IPS-15b (cell line): ENCODE data around the gene C1RL.

Experiments
- H3K27me3 ChIP-seq: one replicate; pipeline ENCODE4 v1.6.1; 2013; ENCODE audit warnings: low read length; ENCODE audit not compliant: control insufficient read depth, insufficient read depth
- H3K36me3 ChIP-seq: one replicate; pipeline ENCODE4 v1.6.1; 2013; ENCODE audit warnings: low read length; ENCODE audit not compliant: control insufficient read depth, insufficient read depth
- H3K4me1 ChIP-seq: one replicate; pipeline ENCODE4 v1.6.1; 2013; ENCODE audit warnings: mild to moderate bottlenecking, low read length; ENCODE audit not compliant: control insufficient read depth, insufficient read depth
- H3K4me3 ChIP-seq: one replicate; pipeline ENCODE4 v1.5.1; 2013; ENCODE audit warnings: low read depth, low read length
- H3K9ac ChIP-seq: one replicate; pipeline ENCODE4 v1.6.1; 2013; ENCODE audit warnings: low read depth, mild to moderate bottlenecking, low read length
- H3K9me3 ChIP-seq: one replicate; pipeline ENCODE4 v1.6.1; 2013; ENCODE audit warnings: mild to moderate bottlenecking, low read length; ENCODE audit not compliant: control insufficient read depth, insufficient read depth

Gene C1RL

DNA sequence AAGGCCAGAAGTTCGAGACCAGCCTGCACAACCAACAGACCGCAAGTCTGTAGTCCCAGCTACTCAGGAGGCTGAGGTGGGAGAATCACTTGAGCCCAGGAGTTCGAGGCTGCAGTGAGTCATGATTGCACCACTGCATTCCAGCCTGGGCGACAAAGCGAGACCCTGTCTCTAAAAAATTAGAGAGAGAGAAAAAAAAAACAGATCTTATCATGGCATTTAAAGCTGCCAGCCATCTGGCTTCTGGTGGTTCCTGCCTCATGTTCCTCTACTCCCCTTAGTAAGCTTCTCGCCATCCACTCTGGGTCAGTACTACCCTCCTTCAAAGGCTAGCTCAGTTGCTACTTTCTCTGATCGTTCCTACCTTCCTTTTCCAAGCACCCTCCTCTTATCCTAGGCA lies 37.2 kb upstream of the C1RL start:
- peaks cover 11% of the 10 kb centered on the region for H3K36me3 ChIP-seq
- no peaks in the 10 kb centered on the region for H3K27me3 ChIP-seq
- no peak overlapping the region for H3K4me3 ChIP-seq
- no peaks in the 10 kb centered on the region for H3K9me3 ChIP-seq
- H3K9ac ChIP-seq = no peak overlapping the region
- no peaks in the 10 kb centered on the region for H3K4me1 ChIP-seq

DNA sequence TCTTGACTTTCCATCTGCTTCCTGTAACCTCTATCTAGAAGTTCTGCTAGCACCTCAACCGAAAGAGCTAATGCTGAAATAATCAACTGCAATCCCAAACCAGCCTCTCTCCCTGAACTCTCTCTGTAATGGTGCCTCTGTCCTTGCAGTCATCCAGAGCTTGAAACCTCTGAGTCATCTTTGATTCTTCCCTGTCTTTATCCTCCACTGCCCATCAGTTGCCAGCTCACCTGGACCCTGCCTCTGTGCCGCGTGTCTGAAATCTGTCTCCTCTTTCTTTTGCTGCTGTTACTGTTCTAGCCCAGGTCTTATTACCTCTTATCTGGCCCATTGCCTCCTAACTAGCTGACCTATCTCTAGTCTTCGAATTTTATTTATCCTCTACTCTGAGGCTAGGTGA lies 36.7 kb upstream of the C1RL start:
- Histone ChIP-seq H3K36me3 (peaks cover 11% of the 10 kb centered on the region), H3K9me3 (no peaks in the 10 kb centered on the region), H3K4me1 (no peaks in the 10 kb centered on the region), H3K4me3 (no peak overlapping the region), H3K27me3 (no peaks in the 10 kb centered on the region), H3K9ac (no peak overlapping the region)

DNA sequence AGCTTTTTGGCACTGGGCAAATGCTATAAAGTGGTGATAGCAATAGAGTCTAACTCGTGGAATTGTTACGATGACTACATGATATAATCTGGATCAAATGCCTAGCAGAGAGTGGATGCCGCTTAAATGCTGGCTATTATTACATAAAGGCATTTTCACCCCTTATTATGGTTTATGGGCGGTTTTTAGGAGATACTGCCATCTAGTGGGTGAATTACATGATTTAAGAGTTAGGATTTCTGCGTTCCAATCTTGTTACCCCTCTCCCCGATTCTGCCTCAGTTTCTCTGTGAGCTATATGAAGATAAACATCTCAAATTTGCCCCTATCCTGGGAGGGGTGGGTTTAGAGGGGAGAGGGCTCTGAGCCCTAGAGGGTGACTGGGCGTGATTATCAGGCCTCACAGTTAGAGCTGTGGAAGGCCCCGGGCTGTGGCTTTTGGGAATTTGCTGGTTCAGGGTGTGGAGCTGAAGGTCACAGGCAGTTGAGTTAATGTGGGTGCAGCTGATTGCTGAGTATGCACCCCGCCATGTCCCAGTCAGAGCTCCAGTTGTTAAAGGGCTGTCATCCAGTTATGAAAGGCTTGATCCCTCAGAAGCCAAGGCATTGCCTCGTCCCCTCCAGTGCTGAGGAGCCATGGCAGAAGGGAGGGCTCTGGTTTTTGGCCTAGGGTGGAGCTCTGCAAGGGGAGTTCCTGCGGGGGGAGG lies 35.6 kb upstream of the C1RL start:
- no peaks in the 10 kb centered on the region for H3K27me3 ChIP-seq
- no peak overlapping the region for H3K9ac ChIP-seq
- no peak overlapping the region for H3K4me3 ChIP-seq
- peaks cover 6% of the 10 kb centered on the region for H3K36me3 ChIP-seq
- H3K4me1 ChIP-seq = no peaks in the 10 kb centered on the region
- no peaks in the 10 kb centered on the region for H3K9me3 ChIP-seq

DNA sequence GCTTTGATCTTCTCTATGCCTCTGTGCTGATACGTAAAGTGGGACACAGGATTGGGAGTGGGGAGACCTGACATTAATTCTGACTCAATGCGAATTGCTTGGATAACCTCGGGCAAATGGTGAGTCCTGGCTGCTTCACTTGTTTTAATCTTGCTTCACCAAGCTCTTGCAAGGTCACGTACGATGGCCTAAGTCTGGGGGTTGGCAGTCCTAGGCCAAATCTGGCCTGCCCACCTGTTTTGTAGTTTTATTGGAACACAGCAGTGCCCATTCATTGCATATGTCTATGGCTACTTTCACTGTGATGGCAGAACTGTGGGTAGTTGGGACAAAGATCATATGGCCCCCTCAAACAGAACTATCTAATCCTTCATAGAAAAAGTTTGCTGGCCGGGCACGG lies 34.5 kb upstream of the C1RL start:
- peaks cover 4% of the 10 kb centered on the region for H3K36me3 ChIP-seq
- no peak overlapping the region for H3K9ac ChIP-seq
- no peaks in the 10 kb centered on the region for H3K27me3 ChIP-seq
- H3K4me3 ChIP-seq = no peak overlapping the region
- no peaks in the 10 kb centered on the region for H3K4me1 ChIP-seq
- no peaks in the 10 kb centered on the region for H3K9me3 ChIP-seq

DNA sequence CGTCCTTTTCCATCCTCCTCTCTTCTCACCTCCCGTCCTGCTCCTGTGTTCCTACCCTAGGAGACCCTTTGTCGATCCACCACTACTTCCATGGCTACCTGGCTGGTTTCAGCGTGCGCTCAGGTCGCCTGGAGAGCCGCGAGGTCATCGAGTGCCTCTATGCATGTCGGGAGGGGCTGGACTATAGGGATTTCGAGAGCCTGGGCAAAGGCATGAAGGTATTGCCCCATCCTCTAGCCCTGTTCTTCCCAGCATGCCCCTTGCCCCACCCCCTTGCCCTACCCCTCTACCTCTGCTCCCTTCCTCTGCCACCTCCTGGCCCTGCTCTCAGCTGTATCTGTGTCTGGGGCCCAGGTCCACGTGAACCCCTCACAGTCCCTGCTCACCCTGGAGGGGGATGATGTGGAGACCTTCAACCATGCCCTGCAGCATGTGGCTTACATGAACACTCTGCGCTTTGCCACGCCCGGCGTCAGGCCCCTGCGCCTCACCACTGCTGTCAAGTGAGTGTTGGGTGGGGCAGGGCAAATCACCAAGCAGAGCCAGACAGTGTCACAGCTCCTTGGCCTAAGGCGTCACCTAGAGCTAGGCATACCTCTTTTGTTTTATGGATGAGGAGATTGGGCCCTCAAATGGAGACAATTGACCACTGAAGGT lies 33.9 kb upstream of the C1RL start:
- no peak overlapping the region for H3K9ac ChIP-seq
- no peaks in the 10 kb centered on the region for H3K27me3 ChIP-seq
- no peaks in the 10 kb centered on the region for H3K4me1 ChIP-seq
- H3K9me3 ChIP-seq = no peaks in the 10 kb centered on the region
- peaks cover 4% of the 10 kb centered on the region for H3K36me3 ChIP-seq
- H3K4me3 ChIP-seq = no peak overlapping the region

DNA sequence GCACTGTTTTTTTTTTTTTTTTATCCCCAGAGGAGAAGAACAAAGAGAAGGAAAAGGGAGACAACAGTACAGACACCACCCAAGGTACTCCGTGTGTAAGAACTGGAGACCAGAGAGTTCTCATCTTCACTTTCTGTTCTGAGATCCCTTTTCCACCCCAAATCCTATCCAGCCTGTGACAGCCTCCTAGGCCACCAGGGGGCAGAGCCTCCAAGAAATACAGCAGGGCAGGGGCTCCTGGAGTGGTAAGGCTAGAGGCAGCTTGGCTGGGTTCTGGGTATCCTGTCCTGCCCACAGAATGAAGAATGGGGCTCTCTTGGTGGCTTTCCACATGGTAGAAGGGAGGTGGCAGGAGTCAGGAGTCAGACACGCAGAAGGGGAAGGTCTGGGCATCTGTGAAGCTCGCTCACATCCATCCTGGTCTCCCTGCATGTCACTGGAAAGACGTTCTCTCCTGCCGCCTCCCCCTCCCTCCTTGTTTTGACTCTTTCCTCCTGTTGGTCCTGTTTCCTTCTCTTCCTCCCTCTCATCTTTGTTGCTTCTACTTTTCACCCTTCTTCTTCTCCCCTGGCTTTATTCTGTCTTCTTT lies 33.1 kb upstream of the C1RL start:
- H3K36me3 ChIP-seq = peaks cover 4% of the 10 kb centered on the region
- no peaks in the 10 kb centered on the region for H3K9me3 ChIP-seq
- no peaks in the 10 kb centered on the region for H3K27me3 ChIP-seq
- no peak overlapping the region for H3K4me3 ChIP-seq
- H3K4me1 ChIP-seq = no peaks in the 10 kb centered on the region
- no peak overlapping the region for H3K9ac ChIP-seq

DNA sequence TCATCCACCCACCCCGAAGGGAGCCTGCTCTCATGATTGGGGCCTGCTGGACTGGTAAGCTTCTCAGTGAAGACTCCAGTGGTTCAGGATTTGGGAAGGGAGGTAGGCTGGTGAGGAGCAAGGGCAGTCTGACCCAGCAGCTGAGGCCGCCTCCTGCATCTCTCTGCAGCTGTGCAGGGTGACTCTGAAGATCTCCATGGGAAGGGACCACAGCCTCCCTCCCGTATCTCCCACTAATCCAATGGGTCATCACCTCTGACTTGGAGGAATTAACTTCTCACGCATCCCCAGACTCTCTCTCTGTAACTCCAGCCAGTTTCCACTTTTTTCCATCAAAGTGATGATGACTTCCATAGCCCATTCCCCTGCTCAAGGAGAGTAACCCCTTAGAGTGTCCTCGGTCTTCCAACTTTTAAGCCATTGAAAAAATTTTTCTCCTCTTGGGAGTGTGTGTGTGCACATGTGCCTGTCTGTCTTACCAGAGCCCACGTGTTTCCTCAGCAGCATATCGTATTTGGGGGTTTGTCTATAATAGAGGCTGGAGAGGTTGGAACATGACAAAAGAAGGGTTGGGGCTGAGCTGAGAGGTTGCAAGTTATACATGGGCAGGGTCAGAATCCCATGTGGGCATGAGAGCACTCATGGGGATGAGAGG lies 32.5 kb upstream of the C1RL start:
- Histone ChIP-seq H3K9me3 (no peaks in the 10 kb centered on the region), H3K36me3 (peaks cover 10% of the 10 kb centered on the region), H3K9ac (no peak overlapping the region), H3K27me3 (no peaks in the 10 kb centered on the region), H3K4me1 (no peaks in the 10 kb centered on the region), H3K4me3 (no peak overlapping the region)

DNA sequence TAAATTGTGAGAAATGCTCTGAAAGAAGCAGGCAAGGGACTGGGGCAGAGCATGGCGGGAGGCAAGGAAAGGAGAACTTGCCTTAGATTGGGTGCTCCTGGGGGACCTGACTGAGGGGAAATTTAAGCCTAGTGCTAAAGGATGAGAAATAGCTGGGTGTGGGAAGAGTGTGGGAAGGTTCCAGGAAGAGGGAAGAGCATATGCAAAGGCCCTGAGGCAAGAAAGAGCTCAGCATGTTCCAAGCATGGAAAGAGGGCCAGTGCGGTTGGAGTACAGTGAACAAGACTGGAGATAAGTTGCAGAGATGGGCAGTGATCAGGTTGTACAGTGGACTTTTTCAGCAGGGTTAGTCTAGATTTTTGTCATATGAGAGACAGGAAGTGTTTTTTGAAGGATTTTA lies 30.2 kb upstream of the C1RL start:
- H3K9ac ChIP-seq = no peak overlapping the region
- no peaks in the 10 kb centered on the region for H3K27me3 ChIP-seq
- no peaks in the 10 kb centered on the region for H3K9me3 ChIP-seq
- H3K4me3 ChIP-seq = no peak overlapping the region
- no peaks in the 10 kb centered on the region for H3K4me1 ChIP-seq
- peaks cover 19% of the 10 kb centered on the region for H3K36me3 ChIP-seq

DNA sequence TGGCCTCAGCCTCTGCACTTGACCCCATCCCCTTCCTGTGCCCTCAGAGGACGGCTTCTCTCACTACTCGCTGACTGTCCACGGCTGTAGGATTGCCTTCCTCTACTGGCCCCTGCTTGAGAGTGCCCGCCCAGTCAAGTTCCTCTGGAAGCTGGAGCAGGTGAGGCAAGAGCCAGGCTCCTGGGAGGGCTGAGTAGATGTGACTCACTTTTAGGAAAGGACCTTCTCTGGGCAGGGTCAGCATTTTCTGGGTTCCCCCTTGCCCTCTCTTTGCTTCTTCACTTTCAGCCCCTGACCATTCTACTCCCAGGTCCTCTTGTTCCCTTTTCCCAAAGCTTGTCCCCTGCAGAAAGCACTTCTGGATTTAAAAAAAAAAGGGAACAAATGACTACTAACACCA lies 28.9 kb upstream of the C1RL start:
- no peaks in the 10 kb centered on the region for H3K4me1 ChIP-seq
- no peaks in the 10 kb centered on the region for H3K9me3 ChIP-seq
- no peak overlapping the region for H3K4me3 ChIP-seq
- no peaks in the 10 kb centered on the region for H3K27me3 ChIP-seq
- no peak overlapping the region for H3K9ac ChIP-seq
- H3K36me3 ChIP-seq = peaks cover 19% of the 10 kb centered on the region

DNA sequence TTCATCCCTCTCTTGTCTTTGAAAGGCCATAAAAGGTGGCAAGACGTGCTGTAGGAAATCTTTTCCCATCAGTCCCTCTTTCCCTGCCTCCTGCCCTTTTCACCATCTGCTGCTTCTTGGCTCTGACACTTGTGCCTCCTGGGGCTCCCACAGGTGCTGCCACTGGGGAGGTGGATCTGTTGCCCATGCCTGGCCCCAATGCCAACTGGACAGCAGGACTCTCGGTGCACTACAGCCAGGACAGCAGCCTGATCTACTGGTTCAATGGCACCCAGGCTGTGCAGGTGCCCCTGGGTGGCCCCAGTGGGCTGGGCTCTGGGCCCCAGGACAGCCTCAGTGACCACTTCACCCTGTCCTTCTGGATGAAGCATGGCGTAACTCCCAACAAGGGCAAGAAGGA lies 27.7 kb upstream of the C1RL start:
- Histone ChIP-seq H3K4me1 (peaks cover 2% of the 10 kb centered on the region), H3K4me3 (no peak overlapping the region), H3K9me3 (no peaks in the 10 kb centered on the region), H3K9ac (no peak overlapping the region), H3K27me3 (no peaks in the 10 kb centered on the region), H3K36me3 (peaks cover 19% of the 10 kb centered on the region)

DNA sequence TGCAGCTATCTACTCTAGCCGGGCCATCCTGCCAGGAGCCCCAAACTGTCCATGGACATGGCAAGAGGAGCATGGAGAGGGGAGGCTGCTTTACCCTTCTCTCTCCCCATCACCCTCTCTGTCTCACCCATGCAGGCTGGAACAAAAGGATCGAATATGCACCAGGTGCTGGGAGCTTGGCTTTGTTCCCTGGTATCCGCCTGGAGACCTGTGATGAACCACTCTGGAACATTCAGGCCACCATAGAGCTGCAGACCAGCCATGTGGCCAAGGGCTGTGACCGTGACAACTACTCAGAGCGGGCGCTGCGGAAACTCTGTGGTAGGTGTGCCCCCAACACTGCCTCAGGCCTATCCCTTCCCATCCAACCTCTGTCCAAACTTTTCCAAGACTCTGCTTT lies 27.1 kb upstream of the C1RL start:
- H3K27me3 ChIP-seq = no peaks in the 10 kb centered on the region
- peaks cover 19% of the 10 kb centered on the region for H3K36me3 ChIP-seq
- no peak overlapping the region for H3K9ac ChIP-seq
- no peaks in the 10 kb centered on the region for H3K9me3 ChIP-seq
- H3K4me1 ChIP-seq = peaks cover 4% of the 10 kb centered on the region
- no peak overlapping the region for H3K4me3 ChIP-seq
